GM23338 (cell line): Measurements from ENCODE around the gene CAMTA1. TPM values are rescaled to one million over a fixed set of nuclear protein-coding genes. Genes with fewer than 3 reads are reported as not detected.

Source experiments
- ATAC-seq: fragments of 200-7000 bp; cut with Tn5 transposase; 3 replicates; pipeline ENCODE4 v1.9.1; 2020
- DNase-seq: peaks from one replicate; pipeline ENCODE4 v3.0.0-alpha.2; 2015; ENCODE audit warnings: low spot score
- H2AFZ ChIP-seq: fragments of 200-600 bp; sonication (generic); 2 replicates; pipeline ENCODE4 v1.8.0; 2016; ENCODE audit warnings: antibody characterized with exemption, mild to moderate bottlenecking, moderate library complexity
- H3F3A ChIP-seq: fragments of 200-600 bp; sonication (generic); replicated peaks from 2 replicates; pipeline ENCODE4 v1.8.0; 2017; ENCODE audit warnings: antibody characterized with exemption, mixed run types, low read depth
- H3K27ac ChIP-seq: fragments of 200-600 bp; sonication (generic); 2 replicates; pipeline ENCODE4 v1.6.1; 2016; ENCODE audit warnings: low read depth
- H3K27me3 ChIP-seq: fragments of 200-600 bp; sonication (generic); 2 replicates; pipeline ENCODE4 v1.8.0; 2016; ENCODE audit warnings: mild to moderate bottlenecking, mixed run types, moderate library complexity; ENCODE audit not compliant: insufficient read depth
- H3K36me3 ChIP-seq: fragments of 200-600 bp; sonication (generic); 2 replicates; pipeline ENCODE4 v1.8.0; 2016; ENCODE audit warnings: mild to moderate bottlenecking; ENCODE audit not compliant: insufficient read depth
- H3K4me1 ChIP-seq: fragments of 200-600 bp; sonication (generic); 2 replicates; pipeline ENCODE4 v1.8.0; 2016; ENCODE audit warnings: mild to moderate bottlenecking, moderate library complexity; ENCODE audit not compliant: insufficient read depth
- H3K4me2 ChIP-seq: fragments of 200-600 bp; sonication (generic); 2 replicates; pipeline ENCODE4 v1.7.1; 2017; ENCODE audit warnings: mixed run types
- H3K4me3 ChIP-seq: fragments of 200-600 bp; sonication (generic); 2 replicates; pipeline ENCODE4 v1.6.1; 2016; ENCODE audit warnings: mixed run types
- H3K79me2 ChIP-seq: fragments of 200-600 bp; sonication (generic); replicated peaks from 2 replicates; pipeline ENCODE4 v1.8.0; 2017; ENCODE audit warnings: mild to moderate bottlenecking; ENCODE audit not compliant: insufficient read depth
- H3K9me2 ChIP-seq: fragments of 200-600 bp; sonication (generic); 2 replicates; pipeline ENCODE4 v1.8.0; 2017; ENCODE audit not compliant: insufficient read depth
- H4K20me1 ChIP-seq: fragments of 200-600 bp; sonication (generic); replicated peaks from 2 replicates; pipeline ENCODE4 v1.8.0; 2017; ENCODE audit warnings: mild to moderate bottlenecking; ENCODE audit not compliant: insufficient read depth
- H3K27ac Mint-ChIP-seq: 2 replicates; pipeline ENCODE4 v1.8.0; 2020; ENCODE audit warnings: inconsistent platforms, mild to moderate bottlenecking, moderate library complexity, mixed read lengths
- H3K27me3 Mint-ChIP-seq: 3 replicates; pipeline ENCODE4 v1.8.0; 2022; ENCODE audit warnings: low read depth, mild to moderate bottlenecking, moderate library complexity, mixed read lengths, inconsistent platforms; ENCODE audit not compliant: insufficient read depth, poor library complexity
- H3K36me3 Mint-ChIP-seq: 3 replicates; pipeline ENCODE4 v1.8.0; 2021; ENCODE audit warnings: low read depth, mild to moderate bottlenecking, inconsistent platforms, moderate library complexity, mixed read lengths
- H3K4me1 Mint-ChIP-seq: 3 replicates; pipeline ENCODE4 v1.8.0; 2020; ENCODE audit warnings: mild to moderate bottlenecking, inconsistent platforms, mixed read lengths
- H3K4me3 Mint-ChIP-seq: 3 replicates; pipeline ENCODE4 v1.8.0; 2021; ENCODE audit warnings: moderate library complexity, mild to moderate bottlenecking, inconsistent platforms, mixed read lengths
- H3K9me3 Mint-ChIP-seq: 3 replicates; pipeline ENCODE4 v1.8.0; 2020; ENCODE audit warnings: moderate library complexity, mild to moderate bottlenecking, inconsistent platforms, mixed read lengths
- CREB1 ChIP-seq: fragments of 250-450 bp; sonication (Bioruptor Pico); IDR thresholded peaks from 2 replicates; pipeline ENCODE4 v1.5.0; 2020; ENCODE audit warnings: low read depth, mild to moderate bottlenecking, moderate library complexity
- CTCF ChIP-seq, 2 experiments: fragments of 200-600 bp in 1 of 2; sonication (generic) in 1 of 2; conservative IDR thresholded peaks; 2 replicates each; pipeline versions ENCODE4 v1.5.1 to v1.6.1; 2016 to 2017; ENCODE audit warnings: antibody characterized with exemption in 2 of 2, low read depth in 2 of 2, mild to moderate bottlenecking in 2 of 2, moderate library complexity in 1 of 2
- EZH2 ChIP-seq: fragments of 200-600 bp; sonication (generic); IDR thresholded peaks from one replicate; pipeline ENCODE4 v1.8.0; 2017; ENCODE audit warnings: antibody characterized with exemption, mild to moderate bottlenecking, low read depth; ENCODE audit not compliant: unreplicated experiment
- EZH2phosphoT487 ChIP-seq: fragments of 200-600 bp; sonication (generic); IDR thresholded peaks from one replicate; pipeline ENCODE4 v1.8.1; 2018; ENCODE audit warnings: antibody characterized with exemption; ENCODE audit not compliant: unreplicated experiment
- JUNB ChIP-seq: IDR thresholded peaks from one replicate; pipeline ENCODE4 v1.6.1; 2016; ENCODE audit warnings: antibody characterized with exemption; ENCODE audit not compliant: unreplicated experiment
- NANOG ChIP-seq: IDR thresholded peaks from 2 replicates; pipeline ENCODE4 v1.6.1; 2016; ENCODE audit warnings: antibody characterized with exemption, borderline replicate concordance
- POLR2AphosphoS5 ChIP-seq: IDR thresholded peaks from 2 replicates; pipeline ENCODE4 v1.6.1; 2016; ENCODE audit warnings: antibody characterized with exemption, low read depth
- STAT1 ChIP-seq: IDR thresholded peaks from one replicate; pipeline ENCODE4 v1.6.1; 2016; ENCODE audit warnings: antibody characterized with exemption; ENCODE audit not compliant: unreplicated experiment
- ZNF114 ChIP-seq: fragments of 250-450 bp; sonication (Bioruptor Pico); IDR thresholded peaks from 2 replicates; pipeline ENCODE4 v1.5.0; 2020; ENCODE audit warnings: mild to moderate bottlenecking, moderate library complexity
- ZNF331 ChIP-seq: fragments of 250-450 bp; sonication (Bioruptor Pico); IDR thresholded peaks from 2 replicates; pipeline ENCODE4 v1.5.0; 2020; ENCODE audit warnings: low read depth, mild to moderate bottlenecking, moderate library complexity
- polyA plus RNA-seq: library from polyadenylated mRNA; unstranded; fragments of >200 nt; fragmentation: Nextera tagmentation; extraction: Ambion mirVana; gene quantifications from 2 replicates; pipeline ENCODE4 v1.2.1, GENCODE V29; 2016
- total RNA-seq: library from RNA; depleted of rRNA; stranded (reverse); fragments of >200 nt; shearing (Covaris generic); gene quantifications from 2 replicates; pipeline ENCODE4 v1.2.3, GENCODE V29; 2014
- TF ChIP-seq, protein P1 (sequence below): IDR thresholded peaks from 2 replicates; pipeline ENCODE4 v1.6.1; 2016; ENCODE audit warnings: antibody characterized with exemption
- TF ChIP-seq, protein P2 (sequence below): IDR thresholded peaks from one replicate; pipeline ENCODE4 v1.6.1; 2018; ENCODE audit warnings: antibody characterized with exemption; ENCODE audit not compliant: unreplicated experiment

Gene CAMTA1
- total and polyA plus RNA-seq, 2 experiments from 2014 or later = 115 to 519 TPM

DNA sequence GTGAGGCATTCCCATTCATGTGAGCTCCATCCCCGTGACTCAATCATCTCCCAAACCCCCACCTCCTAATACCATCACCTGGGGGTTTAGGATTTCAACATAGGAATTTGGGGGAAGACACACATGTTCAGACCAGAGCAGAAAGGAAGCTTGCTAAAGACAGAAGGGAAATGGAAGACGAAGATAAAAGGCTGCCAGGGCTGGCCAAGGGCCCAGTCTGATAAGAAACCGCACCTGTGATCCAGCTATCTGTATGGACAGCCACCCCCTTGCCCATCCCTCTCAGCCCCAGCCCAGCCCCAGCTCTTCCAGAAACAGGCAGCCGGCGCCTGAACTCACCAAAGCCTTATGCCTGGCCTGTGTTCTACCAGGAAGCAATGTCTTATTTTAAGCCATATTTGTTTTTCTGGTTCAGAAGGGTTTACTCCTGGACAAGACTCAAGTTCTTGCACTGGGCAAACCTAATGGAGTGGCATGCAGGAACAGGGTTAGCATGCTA, 787.4 kb downstream of the CAMTA1 start:
- Mint-ChIP-seq H3K27me3 (peaks cover 7% of the 10 kb centered on the region), H3K36me3 (no peaks in the 10 kb centered on the region), H3K4me3 (no peak overlapping the region), H3K4me1 (no peaks in the 10 kb centered on the region), H3K9me3 (no peaks in the 10 kb centered on the region), H3K27ac (no peak overlapping the region)
- H3K79me2 ChIP-seq = no peaks in the 10 kb centered on the region
- no peak overlapping the region for H3K27ac ChIP-seq
- H3K9me2 ChIP-seq = peaks cover 4% of the 10 kb centered on the region; the same call in 1 of the 2 replicates
- no peaks in the 10 kb centered on the region for H4K20me1 ChIP-seq
- H3K4me2 ChIP-seq = no peak overlapping the region
- no peaks in the 10 kb centered on the region for H3F3A ChIP-seq
- H3K4me1 ChIP-seq = no peaks in the 10 kb centered on the region
- no peak for DNase-seq
- no peaks in the 10 kb centered on the region for H3K36me3 ChIP-seq
- no peak overlapping the region for H3K4me3 ChIP-seq
- no peak overlapping the region for H2AFZ ChIP-seq
- ATAC-seq = no peak
- H3K27me3 ChIP-seq = no peaks in the 10 kb centered on the region
- no peak for TF ChIP-seq ZNF114 (CRISPR knock-in tag)
- TF ChIP-seq, protein P1, sequence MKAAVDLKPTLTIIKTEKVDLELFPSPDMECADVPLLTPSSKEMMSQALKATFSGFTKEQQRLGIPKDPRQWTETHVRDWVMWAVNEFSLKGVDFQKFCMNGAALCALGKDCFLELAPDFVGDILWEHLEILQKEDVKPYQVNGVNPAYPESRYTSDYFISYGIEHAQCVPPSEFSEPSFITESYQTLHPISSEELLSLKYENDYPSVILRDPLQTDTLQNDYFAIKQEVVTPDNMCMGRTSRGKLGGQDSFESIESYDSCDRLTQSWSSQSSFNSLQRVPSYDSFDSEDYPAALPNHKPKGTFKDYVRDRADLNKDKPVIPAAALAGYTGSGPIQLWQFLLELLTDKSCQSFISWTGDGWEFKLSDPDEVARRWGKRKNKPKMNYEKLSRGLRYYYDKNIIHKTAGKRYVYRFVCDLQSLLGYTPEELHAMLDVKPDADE = no peak
- no peak for TF ChIP-seq ZNF331 (CRISPR knock-in tag)
- no peak for TF ChIP-seq POLR2AphosphoS5

DNA sequence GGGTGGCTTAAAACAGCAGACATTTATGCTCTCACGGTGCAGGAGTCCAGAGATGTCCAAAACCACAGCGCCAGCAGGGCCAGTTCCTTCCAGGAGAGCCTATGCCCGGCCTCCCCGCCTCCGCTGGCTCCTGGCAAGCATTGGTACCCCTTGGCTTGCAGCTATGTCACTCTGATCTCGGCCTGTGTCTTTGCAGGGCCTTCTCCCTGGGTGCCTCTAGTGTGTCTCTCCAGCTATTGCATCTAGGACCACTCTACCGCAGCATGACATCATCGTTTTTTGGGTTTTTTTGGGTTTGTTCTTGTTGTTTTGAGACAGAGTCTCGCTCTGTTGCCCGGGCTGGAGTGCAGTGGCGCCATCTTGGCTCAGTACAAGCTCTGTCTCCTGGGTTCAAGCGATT, 788.2 kb downstream of the CAMTA1 start:
- no peak for DNase-seq
- H3K36me3 Mint-ChIP-seq = no peaks in the 10 kb centered on the region
- Histone ChIP-seq H2AFZ (no peak overlapping the region), H3K4me1 (no peaks in the 10 kb centered on the region), H3K36me3 (no peaks in the 10 kb centered on the region), H3K9me2 (peaks cover 4% of the 10 kb centered on the region; the same call in 1 of the 2 replicates), H3K27me3 (no peaks in the 10 kb centered on the region), H3K79me2 (no peaks in the 10 kb centered on the region), H4K20me1 (no peaks in the 10 kb centered on the region), H3K27ac (no peak overlapping the region), H3K4me3 (no peak overlapping the region), H3F3A (no peaks in the 10 kb centered on the region), H3K4me2 (no peak overlapping the region)
- H3K4me3 Mint-ChIP-seq = no peak overlapping the region
- no peak for ATAC-seq
- no peaks in the 10 kb centered on the region for H3K9me3 Mint-ChIP-seq
- no peak overlapping the region for H3K27ac Mint-ChIP-seq
- peaks cover 7% of the 10 kb centered on the region for H3K27me3 Mint-ChIP-seq
- no peaks in the 10 kb centered on the region for H3K4me1 Mint-ChIP-seq
- TF ChIP-seq EZH2phosphoT487 (no peak), EZH2 (no peak), NANOG (no peak), ZNF114 (CRISPR knock-in tag) (no peak), CTCF (conservative IDR thresholded peaks at IDR 0.05; ENCODE audit: low read depth in 2 of 2) (no peak), POLR2AphosphoS5 (no peak), JUNB (no peak), CREB1 (CRISPR knock-in tag) (no peak), ZNF331 (CRISPR knock-in tag) (no peak), STAT1 (no peak)
- TF ChIP-seq, protein P1 = no peak
- TF ChIP-seq, protein P2, sequence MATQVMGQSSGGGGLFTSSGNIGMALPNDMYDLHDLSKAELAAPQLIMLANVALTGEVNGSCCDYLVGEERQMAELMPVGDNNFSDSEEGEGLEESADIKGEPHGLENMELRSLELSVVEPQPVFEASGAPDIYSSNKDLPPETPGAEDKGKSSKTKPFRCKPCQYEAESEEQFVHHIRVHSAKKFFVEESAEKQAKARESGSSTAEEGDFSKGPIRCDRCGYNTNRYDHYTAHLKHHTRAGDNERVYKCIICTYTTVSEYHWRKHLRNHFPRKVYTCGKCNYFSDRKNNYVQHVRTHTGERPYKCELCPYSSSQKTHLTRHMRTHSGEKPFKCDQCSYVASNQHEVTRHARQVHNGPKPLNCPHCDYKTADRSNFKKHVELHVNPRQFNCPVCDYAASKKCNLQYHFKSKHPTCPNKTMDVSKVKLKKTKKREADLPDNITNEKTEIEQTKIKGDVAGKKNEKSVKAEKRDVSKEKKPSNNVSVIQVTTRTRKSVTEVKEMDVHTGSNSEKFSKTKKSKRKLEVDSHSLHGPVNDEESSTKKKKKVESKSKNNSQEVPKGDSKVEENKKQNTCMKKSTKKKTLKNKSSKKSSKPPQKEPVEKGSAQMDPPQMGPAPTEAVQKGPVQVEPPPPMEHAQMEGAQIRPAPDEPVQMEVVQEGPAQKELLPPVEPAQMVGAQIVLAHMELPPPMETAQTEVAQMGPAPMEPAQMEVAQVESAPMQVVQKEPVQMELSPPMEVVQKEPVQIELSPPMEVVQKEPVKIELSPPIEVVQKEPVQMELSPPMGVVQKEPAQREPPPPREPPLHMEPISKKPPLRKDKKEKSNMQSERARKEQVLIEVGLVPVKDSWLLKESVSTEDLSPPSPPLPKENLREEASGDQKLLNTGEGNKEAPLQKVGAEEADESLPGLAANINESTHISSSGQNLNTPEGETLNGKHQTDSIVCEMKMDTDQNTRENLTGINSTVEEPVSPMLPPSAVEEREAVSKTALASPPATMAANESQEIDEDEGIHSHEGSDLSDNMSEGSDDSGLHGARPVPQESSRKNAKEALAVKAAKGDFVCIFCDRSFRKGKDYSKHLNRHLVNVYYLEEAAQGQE = no peak
